Measurements from ENCODE around the gene SLCO4C1. TPM values are rescaled to one million over a fixed set of nuclear protein-coding genes. Genes with fewer than 3 reads are reported as not detected.

Gene SLCO4C1
- total and polyA plus RNA-seq, 2 of the 13 experiments (the other 11 are each of a cell fraction or from before 2014, with no cell fraction given), result 1.3 to 7.8 TPM

GRCh38 chr5:102296178-102296817, at the start of gene SLCO4C1 (continued):
- TF ChIP-seq ZSCAN5A (CRISPR knock-in tag; IDR thresholded peaks at IDR 0.05; ENCODE audit: borderline replicate concordance) (peak; percentile 93; the same call in 1 of the 2 replicates), FOXA1 (IDR thresholded peaks at IDR 0.05) (no peak), FOXA1 (CRISPR knock-in tag; IDR thresholded peaks at IDR 0.05) (peak; percentile 19; the same call in 1 of the 2 replicates), NBN (conservative IDR thresholded peaks at IDR 0.05) (no peak), IKZF1 (IDR thresholded peaks at IDR 0.05) (no peak), SOX13 (IDR thresholded peaks at IDR 0.05) (no peak), SOX13 (CRISPR knock-in tag; conservative IDR thresholded peaks at IDR 0.05 in 1 of 2, IDR thresholded peaks at IDR 0.05 in 1 of 2) (peak in 1 of 2 experiments; percentile 44; a peak in 1 of 4 replicates), ZNF484 (CRISPR knock-in tag; IDR thresholded peaks at IDR 0.05; ENCODE audit: borderline replicate concordance, low read depth) (no peak), ZNF782 (CRISPR knock-in tag; IDR thresholded peaks at IDR 0.05; ENCODE audit: borderline replicate concordance) (no peak; the same call in 1 of the 2 replicates), ZNF841 (CRISPR knock-in tag; IDR thresholded peaks at IDR 0.05; ENCODE audit: borderline replicate concordance) (no peak), CEBPG (CRISPR knock-in tag; IDR thresholded peaks at IDR 0.05) (no peak; the same call in 1 of the 2 replicates), IRF1 (CRISPR knock-in tag; IDR thresholded peaks at IDR 0.05; ENCODE audit: low read depth) (no peak), ZNF33B (CRISPR knock-in tag; IDR thresholded peaks at IDR 0.05) (no peak), REXO4 (CRISPR knock-in tag; IDR thresholded peaks at IDR 0.05; ENCODE audit: borderline replicate concordance) (no peak), ESRRA (CRISPR knock-in tag; IDR thresholded peaks at IDR 0.05; ENCODE audit: low read depth) (no peak), ZNF280B (CRISPR knock-in tag; IDR thresholded peaks at IDR 0.05; ENCODE audit: borderline replicate concordance) (no peak), CENPT (CRISPR knock-in tag; IDR thresholded peaks at IDR 0.05; ENCODE audit: low read depth) (0 out of 2 replicates have a peak, but pooled peaks have one; percentile 40), ARID4A (CRISPR knock-in tag; IDR thresholded peaks at IDR 0.05; ENCODE audit: borderline replicate concordance) (peak; percentile 79; the same call in 1 of the 2 replicates), ATF2 (CRISPR knock-in tag; IDR thresholded peaks at IDR 0.05) (no peak; the same call in none of the 2 replicates), ZNF550 (CRISPR knock-in tag; IDR thresholded peaks at IDR 0.05; ENCODE audit: borderline replicate concordance) (no peak), RBFOX2 (IDR thresholded peaks at IDR 0.05; ENCODE audit: low read depth, low read length) (peak; percentile 70)
